ENCODE results near the gene LRRC25. TPM values are rescaled to one million over a fixed set of nuclear protein-coding genes. Genes with fewer than 3 reads are reported as not detected.
A peak's percentile ranks its signal among the peaks of the same experiment; 100 is the strongest.

Gene LRRC25
- polyA plus RNA-seq, 2 of the 4 experiments (the other 2 are of a cell fraction), result not detected

DNA sequence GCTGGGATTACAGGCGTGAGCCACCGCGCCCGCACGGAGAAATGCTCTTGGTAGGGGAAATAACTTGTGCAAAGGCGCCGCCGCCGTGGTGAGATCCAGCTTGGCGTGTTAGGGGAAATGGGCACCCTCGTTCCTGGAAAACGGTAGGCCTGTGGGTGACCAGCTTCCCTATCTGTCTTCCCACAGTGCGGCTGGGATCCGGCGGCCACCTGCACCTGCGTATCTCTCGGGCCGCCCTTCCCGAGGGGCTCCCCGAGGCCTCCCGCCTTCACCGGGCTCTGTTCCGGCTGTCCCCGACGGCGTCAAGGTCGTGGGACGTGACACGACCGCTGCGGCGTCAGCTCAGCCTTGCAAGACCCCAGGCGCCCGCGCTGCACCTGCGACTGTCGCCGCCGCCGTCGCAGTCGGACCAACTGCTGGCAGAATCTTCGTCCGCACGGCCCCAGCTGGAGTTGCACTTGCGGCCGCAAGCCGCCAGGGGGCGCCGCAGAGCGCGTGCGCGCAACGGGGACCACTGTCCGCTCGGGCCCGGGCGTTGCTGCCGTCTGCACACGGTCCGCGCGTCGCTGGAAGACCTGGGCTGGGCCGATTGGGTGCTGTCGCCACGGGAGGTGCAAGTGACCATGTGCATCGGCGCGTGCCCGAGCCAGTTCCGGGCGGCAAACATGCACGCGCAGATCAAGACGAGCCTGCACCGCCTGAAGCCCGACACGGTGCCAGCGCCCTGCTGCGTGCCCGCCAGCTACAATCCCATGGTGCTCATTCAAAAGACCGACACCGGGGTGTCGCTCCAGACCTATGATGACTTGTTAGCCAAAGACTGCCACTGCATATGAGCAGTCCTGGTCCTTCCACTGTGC, 9.1 kb downstream of the LRRC25 start:
- ChIA-PET POLR2A (interaction anchor here (0.6 to 3.0 kb wide), 4 partner anchors 8 to 65 kb away, joined by 4 to 36 read pairs (median 6); partner anchors contain the start of gene LSM4), CTCF (interaction anchor here (0.7 to 7.5 kb wide), 31 partner anchors 7 to 164 kb away, joined by 3 to 75 read pairs (median 8); partner anchors contain the start of genes LRRC25, LSM4 and SSBP4)
- WGBS (ENCODE audit: missing lambda C conversion rate), result 15% methylated on average over 19 of the region's 86 CpGs
- H3K27ac ChIP-seq, result peak overlapping the region; percentile 97 to 99
- peak; percentile 23 to 92; a peak in 4 of 5 replicates for TF ChIP-seq JUN (IDR thresholded peaks at IDR 0.05)
- peak; percentile 43; the same call in 1 of the 2 replicates for TF ChIP-seq HOXA7 (CRISPR knock-in tag; IDR thresholded peaks at IDR 0.05)
- peak; percentile 44; the same call in 1 of the 2 replicates for TF ChIP-seq RNF2 (IDR thresholded peaks at IDR 0.05; ENCODE audit: borderline replicate concordance, low read depth)
- TF ChIP-seq SREBF2 (IDR thresholded peaks at IDR 0.05), result no peak
- TF ChIP-seq, protein P1, sequence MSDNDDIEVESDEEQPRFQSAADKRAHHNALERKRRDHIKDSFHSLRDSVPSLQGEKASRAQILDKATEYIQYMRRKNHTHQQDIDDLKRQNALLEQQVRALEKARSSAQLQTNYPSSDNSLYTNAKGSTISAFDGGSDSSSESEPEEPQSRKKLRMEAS (IDR thresholded peaks at IDR 0.05), result peak; percentile 86
- TF ChIP-seq, protein P2, sequence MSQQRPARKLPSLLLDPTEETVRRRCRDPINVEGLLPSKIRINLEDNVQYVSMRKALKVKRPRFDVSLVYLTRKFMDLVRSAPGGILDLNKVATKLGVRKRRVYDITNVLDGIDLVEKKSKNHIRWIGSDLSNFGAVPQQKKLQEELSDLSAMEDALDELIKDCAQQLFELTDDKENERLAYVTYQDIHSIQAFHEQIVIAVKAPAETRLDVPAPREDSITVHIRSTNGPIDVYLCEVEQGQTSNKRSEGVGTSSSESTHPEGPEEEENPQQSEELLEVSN (IDR thresholded peaks at IDR 0.05; ENCODE audit: borderline replicate concordance, low read depth), result 0 out of 2 replicates have a peak, but pooled peaks have one; percentile 52
- TF ChIP-seq POLR2A (IDR thresholded peaks at IDR 0.05; ENCODE audit: low read length), result no peak
- TF ChIP-seq, protein P3, sequence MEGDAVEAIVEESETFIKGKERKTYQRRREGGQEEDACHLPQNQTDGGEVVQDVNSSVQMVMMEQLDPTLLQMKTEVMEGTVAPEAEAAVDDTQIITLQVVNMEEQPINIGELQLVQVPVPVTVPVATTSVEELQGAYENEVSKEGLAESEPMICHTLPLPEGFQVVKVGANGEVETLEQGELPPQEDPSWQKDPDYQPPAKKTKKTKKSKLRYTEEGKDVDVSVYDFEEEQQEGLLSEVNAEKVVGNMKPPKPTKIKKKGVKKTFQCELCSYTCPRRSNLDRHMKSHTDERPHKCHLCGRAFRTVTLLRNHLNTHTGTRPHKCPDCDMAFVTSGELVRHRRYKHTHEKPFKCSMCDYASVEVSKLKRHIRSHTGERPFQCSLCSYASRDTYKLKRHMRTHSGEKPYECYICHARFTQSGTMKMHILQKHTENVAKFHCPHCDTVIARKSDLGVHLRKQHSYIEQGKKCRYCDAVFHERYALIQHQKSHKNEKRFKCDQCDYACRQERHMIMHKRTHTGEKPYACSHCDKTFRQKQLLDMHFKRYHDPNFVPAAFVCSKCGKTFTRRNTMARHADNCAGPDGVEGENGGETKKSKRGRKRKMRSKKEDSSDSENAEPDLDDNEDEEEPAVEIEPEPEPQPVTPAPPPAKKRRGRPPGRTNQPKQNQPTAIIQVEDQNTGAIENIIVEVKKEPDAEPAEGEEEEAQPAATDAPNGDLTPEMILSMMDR (IDR thresholded peaks at IDR 0.05), result peak; percentile 68
- TF ChIP-seq FOSL2 (IDR thresholded peaks at IDR 0.05), result no peak
- no peak for TF ChIP-seq FOSL2 (CRISPR knock-in tag; IDR thresholded peaks at IDR 0.05)
- peak; percentile 49 to 54; a peak in 4 of 5 replicates for TF ChIP-seq RAD21 (conservative IDR thresholded peaks at IDR 0.05 in 1 of 2, IDR thresholded peaks at IDR 0.05 in 1 of 2)
- TF ChIP-seq SMC3 (IDR thresholded peaks at IDR 0.05), result peak; percentile 63
- TF ChIP-seq, protein P4, sequence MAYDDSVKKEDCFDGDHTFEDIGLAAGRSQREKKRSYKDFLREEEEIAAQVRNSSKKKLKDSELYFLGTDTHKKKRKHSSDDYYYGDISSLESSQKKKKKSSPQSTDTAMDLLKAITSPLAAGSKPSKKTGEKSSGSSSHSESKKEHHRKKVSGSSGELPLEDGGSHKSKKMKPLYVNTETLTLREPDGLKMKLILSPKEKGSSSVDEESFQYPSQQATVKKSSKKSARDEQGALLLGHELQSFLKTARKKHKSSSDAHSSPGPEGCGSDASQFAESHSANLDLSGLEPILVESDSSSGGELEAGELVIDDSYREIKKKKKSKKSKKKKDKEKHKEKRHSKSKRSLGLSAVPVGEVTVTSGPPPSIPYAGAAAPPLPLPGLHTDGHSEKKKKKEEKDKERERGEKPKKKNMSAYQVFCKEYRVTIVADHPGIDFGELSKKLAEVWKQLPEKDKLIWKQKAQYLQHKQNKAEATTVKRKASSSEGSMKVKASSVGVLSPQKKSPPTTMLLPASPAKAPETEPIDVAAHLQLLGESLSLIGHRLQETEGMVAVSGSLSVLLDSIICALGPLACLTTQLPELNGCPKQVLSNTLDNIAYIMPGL (CRISPR knock-in tag; IDR thresholded peaks at IDR 0.05; ENCODE audit: borderline replicate concordance), result peak; percentile 69; the same call in 1 of the 2 replicates
- H3K4me2 ChIP-seq, result peak overlapping the region; percentile 92
- no peaks in the 10 kb centered on the region for H3K9me3 ChIP-seq
- peaks cover 26% of the 10 kb centered on the region for H3K4me1 ChIP-seq
- no peak for FAIRE-seq
- peak overlapping the region; percentile 98 for H3K4me3 ChIP-seq
- peak in 1 of 2 experiments; percentile 32; a peak in 3 of 6 replicates for ATAC-seq
- peak in 1 of 2 experiments; percentile 72 for DNase-seq (ENCODE audit: low read depth in 1 of 2, low spot score in 1 of 2)

DNA sequence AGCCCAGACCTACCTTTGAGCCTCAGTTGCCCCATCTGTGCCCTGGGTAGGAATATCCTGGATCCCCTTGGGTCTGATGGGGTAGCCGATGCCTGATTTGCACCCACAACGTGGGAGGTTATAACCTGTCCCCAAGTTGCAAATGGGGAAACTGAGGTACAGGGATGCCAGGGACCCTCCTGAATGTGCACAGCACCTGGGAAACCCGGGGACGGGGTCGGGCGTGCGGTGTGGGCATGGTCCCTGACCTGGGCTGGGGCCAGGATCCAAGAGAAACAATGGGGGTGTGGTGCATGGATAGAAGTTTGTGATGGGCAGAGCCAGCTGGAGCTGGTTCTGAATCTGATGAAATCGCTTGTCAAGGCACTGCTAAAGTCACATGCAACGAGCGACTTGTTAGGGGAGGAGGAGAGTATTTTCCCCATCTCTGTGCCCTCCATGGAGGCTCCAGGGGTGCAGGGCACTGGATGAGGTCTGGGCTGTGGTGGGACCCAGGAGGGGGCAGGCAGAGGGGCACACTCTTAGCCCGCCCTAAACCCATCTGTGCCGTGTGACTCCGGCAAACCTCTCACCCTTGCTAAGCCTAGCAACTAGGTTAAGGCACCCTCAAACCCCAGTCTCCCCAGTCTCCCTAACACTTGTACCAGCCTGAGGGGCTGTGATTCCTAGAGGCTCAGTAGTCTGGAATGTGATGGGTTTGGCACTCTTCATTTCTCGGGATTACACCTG, 10.7 kb downstream of the LRRC25 start:
- Histone ChIP-seq H3K4me1 (peaks cover 42% of the 10 kb centered on the region), H3K4me3 (peak overlapping the region; percentile 98), H3K9me3 (no peaks in the 10 kb centered on the region), H3K4me2 (peak overlapping the region; percentile 92), H3K27ac (peak overlapping the region; percentile 97 to 99)
- no peak for FAIRE-seq
- CTCF ChIA-PET, result interaction anchor here (0.9 to 6.4 kb wide), 8 partner anchors 10 to 37 kb away, joined by 3 to 58 read pairs (median 12); partner anchors contain the start of gene LRRC25
- DNase-seq (ENCODE audit: low read depth in 1 of 2, low spot score in 1 of 2), result peak in 1 of 2 experiments; percentile 46
- TF ChIP-seq POLR2A (IDR thresholded peaks at IDR 0.05; ENCODE audit: low read length) (peak; percentile 11; the same call in 1 of the 2 replicates), MYC (IDR thresholded peaks at IDR 0.05; ENCODE audit: borderline replicate concordance, low read length) (no peak), JUN (IDR thresholded peaks at IDR 0.05) (peak; percentile 21 to 38; a peak in 2 of 5 replicates), RFX5 (IDR thresholded peaks at IDR 0.05) (no peak), CHD4 (IDR thresholded peaks at IDR 0.05; ENCODE audit: borderline replicate concordance) (no peak), ZSCAN20 (CRISPR knock-in tag; IDR thresholded peaks at IDR 0.05) (no peak)
- TF ChIP-seq, protein P5, sequence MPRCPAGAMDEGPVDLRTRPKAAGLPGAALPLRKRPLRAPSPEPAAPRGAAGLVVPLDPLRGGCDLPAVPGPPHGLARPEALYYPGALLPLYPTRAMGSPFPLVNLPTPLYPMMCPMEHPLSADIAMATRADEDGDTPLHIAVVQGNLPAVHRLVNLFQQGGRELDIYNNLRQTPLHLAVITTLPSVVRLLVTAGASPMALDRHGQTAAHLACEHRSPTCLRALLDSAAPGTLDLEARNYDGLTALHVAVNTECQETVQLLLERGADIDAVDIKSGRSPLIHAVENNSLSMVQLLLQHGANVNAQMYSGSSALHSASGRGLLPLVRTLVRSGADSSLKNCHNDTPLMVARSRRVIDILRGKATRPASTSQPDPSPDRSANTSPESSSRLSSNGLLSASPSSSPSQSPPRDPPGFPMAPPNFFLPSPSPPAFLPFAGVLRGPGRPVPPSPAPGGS (IDR thresholded peaks at IDR 0.05), result no peak
- 2% methylated on average over 10 of the region's 14 CpGs for WGBS (ENCODE audit: missing lambda C conversion rate)
- POLR2A ChIA-PET, result interaction anchor here (0.7 to 3.0 kb wide), 17 partner anchors 9 to 183 kb away, joined by 3 to 36 read pairs (median 7); partner anchors contain the start of genes JUND, LSM4, RAB3A and SSBP4
- ATAC-seq, result peak; percentile 5 to 9; a peak in 3 of 6 replicates

Measured in A549 (cell line).